Aorta (tissue), 5 donors: ENCODE data around the gene ADAMTS17. TPM values are rescaled to one million over a fixed set of nuclear protein-coding genes. Genes with fewer than 3 reads are reported as not detected.

Experiments
- ATAC-seq: fragments of 200-7000 bp; cut with Tn5 transposase; one replicate; pipeline ENCODE4 v1.9.1; 2022; ENCODE audit warnings: moderate library complexity; ENCODE audit not compliant: low FRiP score
- DNase-seq, 2 donors: peaks; one replicate each; pipeline ENCODE4 v3.0.0-alpha.2; 2020
- H3K27ac ChIP-seq, 2 donors: one replicate each; pipeline ENCODE4 v1.5.1; 2013; ENCODE audit warnings: low read length in 2 of 2, mild to moderate bottlenecking in 2 of 2, moderate library complexity in 2 of 2, control low read depth in 1 of 2, inconsistent platforms in 1 of 2, low read depth in 1 of 2
- H3K27me3 ChIP-seq, 2 donors: one replicate each; pipeline ENCODE4 v1.6.1; 2013; ENCODE audit warnings: control low read depth in 1 of 2, low read length in 1 of 2, mild to moderate bottlenecking in 1 of 2, moderate library complexity in 1 of 2; ENCODE audit not compliant: insufficient read depth in 2 of 2, control insufficient read depth in 1 of 2
- H3K36me3 ChIP-seq, 2 donors: one replicate each; pipeline ENCODE4 v1.6.1; 2013; ENCODE audit warnings: control low read depth in 1 of 2, low read length in 1 of 2, mild to moderate bottlenecking in 1 of 2; ENCODE audit not compliant: insufficient read depth in 2 of 2, control insufficient read depth in 1 of 2
- H3K4me1 ChIP-seq, 2 donors: one replicate each; pipeline ENCODE4 v1.6.1; 2013; ENCODE audit warnings: low read length in 2 of 2, control low read depth in 1 of 2, mild to moderate bottlenecking in 1 of 2, moderate library complexity in 1 of 2; ENCODE audit not compliant: insufficient read depth in 2 of 2, control insufficient read depth in 1 of 2
- H3K4me3 ChIP-seq, 2 donors: one replicate each; pipeline ENCODE4 v1.5.1; 2013; ENCODE audit warnings: low read length in 2 of 2, control low read depth in 1 of 2, mild to moderate bottlenecking in 1 of 2
- H3K9me3 ChIP-seq: one replicate; pipeline ENCODE4 v1.6.1; 2013; ENCODE audit warnings: mild to moderate bottlenecking, low read length; ENCODE audit not compliant: control insufficient read depth
- WGBS, 2 donors: extraction: QIAGEN DNeasy Blood & Tissue Kit; methylation state at CpG; one replicate each; pipeline ENCODE4 v1.1.7; 2013; 5-methylcytosine and 5-hydroxymethylcytosine counted together
- intact Hi-C, 2 donors: fragments of 100-400 bp; cut with DNase I; formaldehyde crosslinking; loops; one replicate each; pipeline versions ENCODE4 v1.14.2 to v1.15.0; 2022
- polyA plus RNA-seq, 2 donors: library from polyadenylated mRNA; stranded (reverse); fragments of 200-250 nt; gene quantifications; one replicate each; pipeline ENCODE4 v1.2.3, GENCODE V29; 2013
- total RNA-seq, 2 donors: library from RNA; stranded (reverse); fragmentation: NEBNext Ultra II Directional; extraction: Animal tissue kit (Norgen Biotek cat#: 25700); gene quantifications; one replicate each; pipeline ENCODE4 v1.2.1, GENCODE V29; 2021
- donor health status: healthy with polysubstance abuse.
- donor health status: Bipolar disorder and iron deficiency.
- donor health status: DM: no; HTN: no; CAD: no.
- donor health status: DM: no; HTN: no; CAD: no.
- donor health status: DM: yes; HTN: yes; CAD: no.

Gene ADAMTS17
- total and polyA plus RNA-seq, 4 donors = 0.41 to 4.2 (median 1.8) TPM; not detected in 1

GRCh38 chr15:100154338-100154737 is 187.4 kb downstream of the ADAMTS17 start:
- ATAC-seq (no peak), DNase-seq (no peak)
- intact Hi-C loops = no loop called here
- H3K4me3 ChIP-seq = no peak overlapping the region
- no peaks in the 10 kb centered on the region for H3K9me3 ChIP-seq
- H3K27me3 ChIP-seq = no peaks in the 10 kb centered on the region
- 89 to 95% methylated on average over 8 of the region's 8 CpGs for WGBS, 2 donors
- H3K4me1 ChIP-seq = no peaks in the 10 kb centered on the region
- no peaks in the 10 kb centered on the region for H3K36me3 ChIP-seq
- H3K27ac ChIP-seq = no peak overlapping the region

GRCh38 chr15:100152463-100152862 is 189.3 kb downstream of the ADAMTS17 start:
- no peak overlapping the region for H3K4me3 ChIP-seq
- WGBS, 2 donors = 40 to 43% methylated on average over 8 of the region's 8 CpGs

GRCh38 chr15:100150906-100151305 is 190.9 kb downstream of the ADAMTS17 start:
- Histone ChIP-seq H3K27ac (no peak overlapping the region), H3K9me3 (peaks cover 8% of the 10 kb centered on the region), H3K36me3 (no peaks in the 10 kb centered on the region), H3K4me1 (no peaks in the 10 kb centered on the region), H3K4me3 (no peak overlapping the region), H3K27me3 (no peaks in the 10 kb centered on the region)
- ATAC-seq (no peak), DNase-seq (no peak)
- WGBS, 2 donors = 92 to 93% methylated on average over 8 of the region's 8 CpGs
- intact Hi-C loops = no loop called here

More at GRCh38 chr15:100152463-100152862, 189.3 kb downstream of the ADAMTS17 start:
- Histone ChIP-seq H3K27me3 (no peaks in the 10 kb centered on the region), H3K27ac (no peak overlapping the region), H3K4me1 (no peaks in the 10 kb centered on the region), H3K36me3 (no peaks in the 10 kb centered on the region), H3K9me3 (peaks cover 6% of the 10 kb centered on the region)
- intact Hi-C loops = no loop called here
- ATAC-seq = no peak
- no peak for DNase-seq

- no peaks in the 10 kb centered on the region for H3K27me3 ChIP-seq
- no peak overlapping the region for H3K27ac ChIP-seq
- WGBS, 2 donors = 94 to 95% methylated on average over 3 of the region's 3 CpGs
- no peaks in the 10 kb centered on the region for H3K36me3 ChIP-seq
- H3K9me3 ChIP-seq = peaks cover 8% of the 10 kb centered on the region
- no peaks in the 10 kb centered on the region for H3K4me1 ChIP-seq
- ATAC-seq = no peak
- intact Hi-C loops = no loop called here
- no peak for DNase-seq
- no peak overlapping the region for H3K4me3 ChIP-seq
Observed at GRCh38 chr15:100147828-100148227, 193.9 kb downstream of the ADAMTS17 start.

- no peak for DNase-seq
- 70 to 77% methylated on average over 1 of the region's 1 CpG for WGBS, 2 donors
- H3K4me3 ChIP-seq = no peak overlapping the region
- no peaks in the 10 kb centered on the region for H3K4me1 ChIP-seq
- H3K27me3 ChIP-seq = no peaks in the 10 kb centered on the region
- intact Hi-C loops = no loop called here
- no peak for ATAC-seq
- peaks cover 4% of the 10 kb centered on the region for H3K9me3 ChIP-seq
- H3K27ac ChIP-seq = no peak overlapping the region
- H3K36me3 ChIP-seq = no peaks in the 10 kb centered on the region
Observed at GRCh38 chr15:100143378-100143777, 198.4 kb downstream of the ADAMTS17 start.

- peak; percentile 48 for ATAC-seq
- H3K36me3 ChIP-seq = no peaks in the 10 kb centered on the region
- DNase-seq = no peak
- no peaks in the 10 kb centered on the region for H3K4me1 ChIP-seq
- intact Hi-C loops = no loop called here
- WGBS, 2 donors = 15 to 21% methylated on average over 11 of the region's 11 CpGs
- H3K4me3 ChIP-seq = no peak overlapping the region
- H3K9me3 ChIP-seq = no peaks in the 10 kb centered on the region
- no peaks in the 10 kb centered on the region for H3K27me3 ChIP-seq
- no peak overlapping the region for H3K27ac ChIP-seq
Observed at GRCh38 chr15:100141311-100142001, 200.3 kb downstream of the ADAMTS17 start.

- intact Hi-C loops = no loop called here
Observed at GRCh38 chr15:100140527-100141308, 201.1 kb downstream of the ADAMTS17 start.

GRCh38 chr15:100134586-100134985 is 207.2 kb downstream of the ADAMTS17 start:
- Histone ChIP-seq H3K27ac (no peak overlapping the region), H3K4me1 (no peaks in the 10 kb centered on the region), H3K36me3 (no peaks in the 10 kb centered on the region), H3K4me3 (no peak overlapping the region), H3K9me3 (no peaks in the 10 kb centered on the region), H3K27me3 (no peaks in the 10 kb centered on the region)
- intact Hi-C loops = loop anchor here in 1 of 2 donors (10.0 kb wide), 1 partner anchor 200 kb away; no protein-coding TSS in a partner anchor
- ATAC-seq (no peak), DNase-seq (no peak)
- 46 to 50% methylated on average over 5 of the region's 5 CpGs for WGBS, 2 donors

More at GRCh38 chr15:100140527-100141308, 201.1 kb downstream of the ADAMTS17 start:
- ATAC-seq (peak; percentile 20), DNase-seq (no peak)
- H3K36me3 ChIP-seq = no peaks in the 10 kb centered on the region
- H3K4me3 ChIP-seq = no peak overlapping the region
- no peaks in the 10 kb centered on the region for H3K27me3 ChIP-seq
- 91 to 92% methylated on average over 25 of the region's 25 CpGs for WGBS, 2 donors
- no peak overlapping the region for H3K27ac ChIP-seq
- H3K9me3 ChIP-seq = no peaks in the 10 kb centered on the region
- no peaks in the 10 kb centered on the region for H3K4me1 ChIP-seq
